HFF-Myc (cell line): ENCODE measurements around the gene IRAK4.
A peak's percentile ranks its signal among the peaks of the same experiment; 100 is the strongest.

Source experiments
- DNase-seq: peaks from one replicate; pipeline ENCODE4 v3.0.0-alpha.2; 2011; ENCODE audit warnings: low read depth; ENCODE audit errors: extremely low read depth
- H3K4me3 ChIP-seq: replicated peaks from 2 replicates; pipeline ENCODE4 v1.5.1; 2011; ENCODE audit warnings: low read depth, mild to moderate bottlenecking, control low read depth, low read length
- TF ChIP-seq, protein P1 (sequence below): IDR thresholded peaks from 2 replicates; pipeline ENCODE4 v1.5.1; 2012; ENCODE audit warnings: mild to moderate bottlenecking, low read depth, low read length, control low read depth; ENCODE audit errors: missing control alignments

Gene IRAK4

DNA sequence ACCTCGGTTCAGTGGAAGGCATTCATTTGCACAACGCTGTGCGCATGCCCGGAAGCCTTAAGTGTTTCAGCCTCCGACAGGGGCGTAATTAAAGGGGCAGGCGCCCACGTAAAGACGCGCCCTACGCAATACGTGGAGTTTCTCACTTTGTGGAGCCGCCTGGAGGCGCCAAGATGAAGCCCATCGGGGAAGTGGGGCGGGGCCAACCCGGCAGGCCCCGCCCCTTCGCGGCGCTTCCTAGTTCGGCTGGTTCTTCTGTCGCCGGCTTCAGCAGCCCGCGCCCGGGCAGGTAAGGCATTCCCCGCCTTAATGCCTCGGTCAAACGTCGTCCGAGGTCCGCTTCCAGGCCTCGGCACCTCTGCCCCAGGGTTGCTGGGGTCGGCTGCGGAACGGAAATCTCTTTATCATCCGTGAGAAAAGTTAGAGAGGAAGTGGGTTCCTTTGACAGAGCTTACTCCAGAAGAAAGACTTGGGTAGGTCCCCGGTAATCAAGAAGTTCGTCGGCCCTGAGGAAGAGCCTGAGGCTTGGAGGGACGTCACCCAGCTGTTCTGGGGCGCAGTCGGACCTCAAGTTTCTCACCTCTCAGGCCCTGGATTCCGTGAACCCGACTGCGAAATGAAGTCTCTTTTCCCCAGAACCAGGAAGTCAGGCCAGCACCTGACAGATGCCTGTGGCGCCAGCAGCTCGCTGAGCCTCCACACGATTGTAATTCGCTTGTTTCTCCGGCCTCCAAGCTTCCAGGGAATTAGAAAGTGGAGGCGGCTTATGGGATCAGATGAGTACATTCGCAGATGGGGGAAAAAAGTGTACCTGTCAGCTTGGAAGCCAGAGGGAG is at the start of gene IRAK4, which contains the start of gene PUS7L:
Gene IRAK4, plus strand, starts transcription at position 224 of the 836 bp plus-strand sequence. CDS start 9,161 bp downstream, outside the sequence.
Gene PUS7L, minus strand, starts transcription at position 63 of the 836 bp plus-strand sequence. CDS start 3,545 bp downstream, outside the sequence.
- H3K4me3 ChIP-seq: peak within 1 kb of the TSS; percentile 82
- TF ChIP-seq, protein P1, sequence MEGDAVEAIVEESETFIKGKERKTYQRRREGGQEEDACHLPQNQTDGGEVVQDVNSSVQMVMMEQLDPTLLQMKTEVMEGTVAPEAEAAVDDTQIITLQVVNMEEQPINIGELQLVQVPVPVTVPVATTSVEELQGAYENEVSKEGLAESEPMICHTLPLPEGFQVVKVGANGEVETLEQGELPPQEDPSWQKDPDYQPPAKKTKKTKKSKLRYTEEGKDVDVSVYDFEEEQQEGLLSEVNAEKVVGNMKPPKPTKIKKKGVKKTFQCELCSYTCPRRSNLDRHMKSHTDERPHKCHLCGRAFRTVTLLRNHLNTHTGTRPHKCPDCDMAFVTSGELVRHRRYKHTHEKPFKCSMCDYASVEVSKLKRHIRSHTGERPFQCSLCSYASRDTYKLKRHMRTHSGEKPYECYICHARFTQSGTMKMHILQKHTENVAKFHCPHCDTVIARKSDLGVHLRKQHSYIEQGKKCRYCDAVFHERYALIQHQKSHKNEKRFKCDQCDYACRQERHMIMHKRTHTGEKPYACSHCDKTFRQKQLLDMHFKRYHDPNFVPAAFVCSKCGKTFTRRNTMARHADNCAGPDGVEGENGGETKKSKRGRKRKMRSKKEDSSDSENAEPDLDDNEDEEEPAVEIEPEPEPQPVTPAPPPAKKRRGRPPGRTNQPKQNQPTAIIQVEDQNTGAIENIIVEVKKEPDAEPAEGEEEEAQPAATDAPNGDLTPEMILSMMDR: peak; percentile 39
- peak; percentile 90 for DNase-seq

DNA sequence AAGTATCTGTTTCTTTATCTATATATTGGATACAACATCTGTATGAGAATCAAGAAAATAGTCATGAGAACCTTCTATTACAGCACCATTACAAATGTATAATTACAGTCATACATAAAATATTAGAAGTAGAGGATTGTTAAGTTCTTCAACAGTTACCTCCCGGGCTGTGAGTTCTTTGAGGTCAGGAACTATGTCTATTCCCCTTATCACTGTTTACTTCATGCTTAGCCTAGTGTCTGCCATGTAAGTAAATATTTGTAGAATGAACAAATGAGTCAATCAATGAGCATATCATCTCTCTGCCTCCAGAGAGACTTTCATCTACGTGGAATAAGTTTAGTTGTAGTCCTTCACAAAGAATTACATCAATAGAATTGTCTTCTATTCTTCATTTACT is 47.4 kb upstream of the IRAK4 start:
- H3K4me3 ChIP-seq: no peak overlapping the region
- no peak for DNase-seq
- TF ChIP-seq, protein P1: no peak

DNA sequence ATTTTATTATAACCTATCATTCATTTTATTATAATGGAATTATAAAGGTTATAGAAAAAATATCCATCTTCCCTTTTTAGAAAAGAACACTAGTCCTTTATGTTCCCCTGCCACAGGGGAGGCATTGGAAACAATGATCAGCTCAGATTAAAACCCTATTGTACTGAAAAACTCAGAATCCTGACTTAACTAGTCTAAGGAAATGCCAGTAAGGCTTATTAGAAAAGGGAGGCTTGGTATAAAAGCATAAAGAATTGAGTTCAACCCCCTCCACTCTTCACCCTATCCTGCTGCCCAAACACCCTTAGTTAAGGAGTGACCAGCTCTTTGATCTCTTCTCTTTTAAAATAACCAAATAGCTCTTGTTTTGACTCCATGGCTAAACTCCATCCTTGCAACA is 36.1 kb upstream of the IRAK4 start:
- no peak for DNase-seq
- TF ChIP-seq, protein P1: no peak
- no peak overlapping the region for H3K4me3 ChIP-seq

DNA sequence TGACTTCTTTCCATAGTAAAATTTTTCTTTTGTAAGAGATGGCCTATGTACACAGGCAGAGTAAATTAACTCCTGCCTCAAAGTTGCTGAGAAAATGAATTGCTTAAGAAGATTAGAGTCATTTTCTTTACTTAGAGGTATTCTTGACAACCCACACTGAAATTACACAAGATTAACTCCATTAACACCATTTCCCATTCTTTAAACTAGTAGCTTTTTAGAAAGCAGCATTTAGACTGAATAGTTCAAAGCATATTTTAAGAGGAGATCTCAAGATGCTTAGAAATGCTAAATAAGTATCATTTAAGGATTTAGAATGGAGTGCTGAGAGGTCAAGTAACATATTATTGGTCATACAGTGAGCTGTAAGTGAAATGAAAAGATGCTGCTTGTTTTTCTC is 35.6 kb upstream of the IRAK4 start:
- no peak for DNase-seq
- H3K4me3 ChIP-seq: no peak overlapping the region
- TF ChIP-seq, protein P1: no peak

DNA sequence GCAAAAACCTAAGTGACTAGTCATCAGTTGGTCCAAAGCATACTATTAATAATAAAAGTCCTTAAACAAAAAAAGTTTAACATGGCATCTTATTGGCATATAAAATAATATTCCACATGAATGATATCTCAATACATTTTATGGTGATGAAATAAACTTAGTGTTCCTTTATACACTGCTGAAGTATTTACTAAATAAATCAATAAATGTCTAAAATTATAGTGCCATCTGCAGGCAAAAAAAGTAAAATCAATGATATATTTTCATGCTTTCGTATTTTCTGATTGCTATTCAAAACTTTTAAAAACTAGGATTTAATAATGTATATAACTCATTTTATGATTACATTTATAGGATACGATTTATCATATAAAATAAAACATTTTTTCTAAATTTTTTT is 30.6 kb upstream of the IRAK4 start:
- H3K4me3 ChIP-seq: no peak overlapping the region
- TF ChIP-seq, protein P1: no peak
- DNase-seq: no peak

DNA sequence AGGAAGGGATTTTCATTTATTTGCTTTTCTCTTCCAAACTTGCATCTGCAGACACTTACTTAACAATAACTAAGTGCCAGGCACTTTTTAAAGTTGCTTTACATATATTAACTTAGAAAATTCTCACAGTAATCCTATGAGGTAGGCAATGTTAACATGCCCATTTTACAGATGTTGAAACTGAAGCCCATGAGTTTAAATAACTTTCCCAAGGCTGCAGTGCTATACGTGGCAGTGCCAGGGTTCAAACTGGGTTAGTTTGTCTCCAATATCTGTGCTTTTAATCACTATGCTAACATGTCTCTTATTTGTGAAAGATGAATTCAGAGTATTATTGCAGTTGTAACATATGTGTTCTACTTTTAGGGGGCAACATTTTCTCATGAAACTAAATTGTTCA is 30.1 kb upstream of the IRAK4 start:
- H3K4me3 ChIP-seq: no peak overlapping the region
- TF ChIP-seq, protein P1: no peak
- DNase-seq: no peak
